Measurements from ENCODE around the gene MBIP. TPM values are rescaled to one million over a fixed set of nuclear protein-coding genes. Genes with fewer than 3 reads are reported as not detected.

MBIP gene
- total RNA-seq, 1 donor from 2014 or later: 24.8 TPM

GRCh38 chr14:36313206-36313605 lies 7.2 kb downstream of the MBIP start:
- no peak for DNase-seq

GRCh38 chr14:36306836-36307235 lies 13.6 kb downstream of the MBIP start:
- DNase-seq: no peak

GRCh38 chr14:36304895-36305294 lies 15.5 kb downstream of the MBIP start:
- DNase-seq: no peak

GRCh38 chr14:36303960-36304359 lies 16.5 kb downstream of the MBIP start:
- DNase-seq: no peak

GRCh38 chr14:36302823-36303222 lies 17.6 kb downstream of the MBIP start:
- DNase-seq: no peak

GRCh38 chr14:36301159-36301558 lies 19.3 kb downstream of the MBIP start:
- DNase-seq: no peak

- DNase-seq: no peak
Observed at GRCh38 chr14:36300337-36300736, 20.1 kb downstream of the MBIP start.

GRCh38 chr14:36295642-36296627 lies 24.5 kb downstream of the MBIP start:
- DNase-seq: no peak

GRCh38 chr14:36294543-36294942 lies 25.9 kb downstream of the MBIP start:
- DNase-seq: no peak

- DNase-seq: no peak
Observed at GRCh38 chr14:36293824-36294223, 26.6 kb downstream of the MBIP start.

GRCh38 chr14:36289954-36290353 lies 30.5 kb downstream of the MBIP start:
- DNase-seq: no peak

GRCh38 chr14:36288496-36288895 lies 31.9 kb downstream of the MBIP start:
- DNase-seq: no peak

GRCh38 chr14:36284971-36285595 lies 35.4 kb downstream of the MBIP start:
- no peak for DNase-seq

GRCh38 chr14:36281309-36281708 lies 39.1 kb downstream of the MBIP start:
- no peak for DNase-seq

GRCh38 chr14:36279306-36280190 lies 40.9 kb downstream of the MBIP start:
- DNase-seq: no peak

- DNase-seq: no peak
Observed at GRCh38 chr14:36275741-36276140, 44.7 kb downstream of the MBIP start.

- peak; percentile 8 for DNase-seq
Observed at GRCh38 chr14:36271939-36272907, 48.2 kb downstream of the MBIP start.

GRCh38 chr14:36271222-36271621 lies 49.2 kb downstream of the MBIP start:
- DNase-seq: no peak

- DNase-seq: no peak
Observed at GRCh38 chr14:36270191-36270590, 50.2 kb downstream of the MBIP start.

- DNase-seq: no peak
Observed at GRCh38 chr14:36268121-36268520, 52.3 kb downstream of the MBIP start.

GRCh38 chr14:36264595-36264994 lies 55.8 kb downstream of the MBIP start:
- no peak for DNase-seq
